Choroid plexus epithelial cell (primary cell): ENCODE measurements around the gene ASTN2.

Experiments used
- DNase-seq: peaks from one replicate; pipeline ENCODE4 v3.0.0-alpha.2; 2010; ENCODE audit warnings: low read depth
- H3K4me3 ChIP-seq: 2 replicates; pipeline ENCODE4 v1.5.1; 2011; ENCODE audit warnings: low read depth, mild to moderate bottlenecking, control low read depth, low read length, moderate library complexity
- TF ChIP-seq, protein P1 (sequence below): conservative IDR thresholded peaks from 2 replicates; pipeline ENCODE4 v1.5.1; 2011; ENCODE audit warnings: low read depth, mild to moderate bottlenecking, control low read depth, inconsistent platforms, low read length, moderate library complexity

Gene ASTN2

DNA sequence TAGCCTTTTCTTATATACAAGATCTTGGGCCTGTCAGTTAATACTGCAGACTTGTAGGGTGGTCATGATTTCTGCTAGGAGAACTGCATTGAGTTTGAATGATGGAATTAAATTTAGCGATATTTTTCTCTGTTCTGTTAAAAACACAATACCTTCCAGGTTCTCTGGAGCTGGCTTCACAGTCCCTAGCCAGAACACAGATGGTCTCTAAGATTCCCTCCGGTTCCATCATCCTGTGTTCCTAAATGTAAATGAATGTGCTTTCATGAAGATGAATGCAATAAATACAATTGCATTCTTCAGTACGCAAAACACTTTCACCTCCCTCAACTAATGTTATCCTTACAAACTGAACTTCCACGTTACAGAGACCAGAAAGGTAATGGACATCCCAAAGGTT, 264.9 kb downstream of the ASTN2 start:
- TF ChIP-seq, protein P1, sequence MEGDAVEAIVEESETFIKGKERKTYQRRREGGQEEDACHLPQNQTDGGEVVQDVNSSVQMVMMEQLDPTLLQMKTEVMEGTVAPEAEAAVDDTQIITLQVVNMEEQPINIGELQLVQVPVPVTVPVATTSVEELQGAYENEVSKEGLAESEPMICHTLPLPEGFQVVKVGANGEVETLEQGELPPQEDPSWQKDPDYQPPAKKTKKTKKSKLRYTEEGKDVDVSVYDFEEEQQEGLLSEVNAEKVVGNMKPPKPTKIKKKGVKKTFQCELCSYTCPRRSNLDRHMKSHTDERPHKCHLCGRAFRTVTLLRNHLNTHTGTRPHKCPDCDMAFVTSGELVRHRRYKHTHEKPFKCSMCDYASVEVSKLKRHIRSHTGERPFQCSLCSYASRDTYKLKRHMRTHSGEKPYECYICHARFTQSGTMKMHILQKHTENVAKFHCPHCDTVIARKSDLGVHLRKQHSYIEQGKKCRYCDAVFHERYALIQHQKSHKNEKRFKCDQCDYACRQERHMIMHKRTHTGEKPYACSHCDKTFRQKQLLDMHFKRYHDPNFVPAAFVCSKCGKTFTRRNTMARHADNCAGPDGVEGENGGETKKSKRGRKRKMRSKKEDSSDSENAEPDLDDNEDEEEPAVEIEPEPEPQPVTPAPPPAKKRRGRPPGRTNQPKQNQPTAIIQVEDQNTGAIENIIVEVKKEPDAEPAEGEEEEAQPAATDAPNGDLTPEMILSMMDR, result no peak
- no peak overlapping the region for H3K4me3 ChIP-seq
- no peak for DNase-seq

DNA sequence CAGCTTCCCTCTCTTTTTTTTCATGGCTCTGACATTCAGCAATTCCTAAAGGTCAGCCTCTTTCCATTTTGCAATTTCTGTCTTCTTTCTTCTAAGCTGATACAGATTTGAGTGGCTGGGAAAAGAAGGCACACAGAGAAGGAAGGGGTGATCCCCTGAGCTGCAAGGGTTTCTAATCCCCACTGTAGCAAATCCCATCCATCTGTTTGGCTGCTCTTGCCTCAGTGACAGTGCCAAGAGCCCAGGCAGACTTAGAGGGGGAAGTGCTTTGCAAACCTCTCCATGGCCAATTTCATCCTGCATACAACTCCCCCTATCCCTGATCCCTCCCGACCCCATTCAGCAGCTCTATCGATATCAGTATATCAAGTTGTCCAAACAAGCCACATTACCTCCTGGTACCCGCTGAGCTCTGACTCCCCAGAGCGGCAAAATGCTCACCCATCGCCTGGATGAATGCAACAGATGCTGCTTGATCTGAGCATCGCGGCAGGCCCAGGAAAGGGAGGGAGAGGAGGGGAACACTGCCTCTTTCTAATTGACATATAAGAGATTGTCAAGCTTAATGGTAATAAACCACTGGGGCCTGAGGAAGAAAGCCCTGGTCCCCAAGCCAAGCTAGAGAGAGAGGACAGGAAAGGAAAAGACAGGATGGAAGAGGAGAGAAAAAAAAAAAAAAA, 268.9 kb downstream of the ASTN2 start:
- TF ChIP-seq, protein P1, result no peak
- H3K4me3 ChIP-seq, result no peak overlapping the region
- DNase-seq, result no peak

DNA sequence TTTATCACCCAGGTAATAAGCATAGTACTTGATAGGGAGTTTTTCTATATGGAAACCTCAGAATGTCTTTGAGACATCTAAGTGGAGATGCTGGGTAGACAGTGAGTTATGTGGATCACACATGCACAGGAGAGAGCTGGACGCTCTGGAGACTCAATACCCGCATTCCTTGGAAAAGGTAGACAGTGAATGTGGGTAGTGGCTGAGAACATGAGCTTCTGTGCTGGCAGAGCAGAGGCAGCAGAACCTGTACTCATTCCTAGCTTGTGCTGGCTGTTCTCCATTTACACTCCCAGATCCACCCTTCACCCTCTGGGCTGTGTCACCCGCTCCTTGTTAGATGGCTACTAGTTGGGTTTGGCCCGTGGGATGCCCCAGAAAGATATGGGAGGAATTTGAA, 269.8 kb downstream of the ASTN2 start:
- no peak overlapping the region for H3K4me3 ChIP-seq
- DNase-seq, result no peak
- TF ChIP-seq, protein P1, result no peak

DNA sequence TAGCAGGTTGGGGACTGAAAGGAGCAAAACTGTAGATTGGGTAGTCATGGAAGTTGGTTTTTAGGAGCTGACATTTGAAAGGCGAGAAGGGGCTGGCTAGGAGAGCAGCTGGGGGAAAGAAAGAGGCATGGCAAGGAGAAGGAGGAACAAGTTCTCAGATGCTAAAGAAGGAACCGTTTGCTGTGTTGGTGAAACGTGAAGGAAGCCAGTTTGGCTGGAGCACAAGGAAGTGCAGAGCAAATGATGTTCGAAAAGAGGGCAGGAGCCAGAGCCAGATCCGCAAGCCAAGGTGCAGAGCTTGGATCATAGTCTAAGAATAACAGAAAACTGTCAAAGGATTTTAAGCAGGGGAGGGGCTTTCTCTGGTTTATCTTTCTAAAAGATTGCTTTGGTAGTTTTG, 276.6 kb downstream of the ASTN2 start:
- H3K4me3 ChIP-seq, result no peak overlapping the region
- TF ChIP-seq, protein P1, result no peak
- no peak for DNase-seq

DNA sequence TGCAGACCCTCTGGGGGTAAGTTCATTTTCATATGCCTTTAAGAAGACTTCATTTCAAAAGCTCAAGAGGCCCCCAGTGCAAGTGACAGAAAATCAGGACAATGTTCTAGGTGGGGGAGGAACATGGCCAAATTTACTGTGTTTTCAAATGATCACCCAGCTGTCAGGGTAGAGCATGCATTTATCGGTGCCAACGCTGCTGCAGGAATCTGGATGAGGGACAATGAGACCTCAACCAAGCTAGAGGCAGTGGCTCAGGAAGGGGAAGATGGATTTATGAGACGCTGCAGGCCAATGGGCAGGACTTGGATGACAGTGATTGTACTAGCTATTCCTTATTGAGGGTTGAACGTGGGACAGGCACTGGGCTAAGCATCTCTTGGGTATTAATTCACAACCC, 278.4 kb downstream of the ASTN2 start:
- no peak overlapping the region for H3K4me3 ChIP-seq
- TF ChIP-seq, protein P1, result no peak
- no peak for DNase-seq

DNA sequence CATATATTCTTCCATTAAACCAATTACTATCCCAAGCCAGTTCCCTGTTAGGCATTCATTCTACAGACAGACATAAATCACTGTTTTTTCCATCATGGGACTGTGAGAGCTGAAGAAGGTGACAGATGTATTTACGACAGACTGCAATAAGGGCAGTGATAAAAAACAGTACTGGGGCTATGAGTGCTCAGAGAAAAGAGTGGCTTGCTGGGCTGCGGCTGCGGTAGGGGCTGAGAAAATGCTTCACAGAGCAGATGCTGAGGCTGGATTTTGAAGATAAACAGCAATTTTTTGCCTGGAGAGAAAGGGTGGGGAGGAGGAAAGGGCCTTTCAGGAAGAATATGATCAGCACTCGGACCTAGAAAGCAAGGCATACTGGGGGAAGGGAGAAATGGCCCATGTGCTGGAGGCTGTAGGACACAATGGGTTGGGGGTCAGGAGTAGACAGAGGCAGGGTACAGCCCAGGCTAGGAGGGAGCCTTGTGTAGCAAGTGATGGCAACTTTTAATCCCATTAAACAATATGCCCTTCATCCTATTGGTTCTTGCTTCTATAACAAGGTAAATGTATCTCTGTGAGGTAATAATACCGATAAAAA, 279.3 kb downstream of the ASTN2 start:
- TF ChIP-seq, protein P1, result no peak
- DNase-seq, result no peak

More for the DNA sequence above, 279.3 kb downstream of the ASTN2 start:
- H3K4me3 ChIP-seq, result no peak overlapping the region
